Osteocyte (in vitro differentiated cells): Measurements from ENCODE around the gene KCNK7. TPM values are rescaled to one million over a fixed set of nuclear protein-coding genes. Genes with fewer than 3 reads are reported as not detected.

Source experiments
- DNase-seq: peaks from one replicate; pipeline ENCODE4 v3.0.0; 2021; ENCODE audit warnings: mixed read lengths; ENCODE audit not compliant: unreplicated experiment; ENCODE audit errors: extremely low spot score
- H3K27ac Mint-ChIP-seq: one replicate; pipeline ENCODE4 v1.8.0; 2021; ENCODE audit warnings: mild to moderate bottlenecking, mixed read lengths; ENCODE audit not compliant: unreplicated experiment
- H3K27me3 Mint-ChIP-seq: one replicate; pipeline ENCODE4 v1.8.0; 2021; ENCODE audit warnings: mixed read lengths; ENCODE audit not compliant: unreplicated experiment
- H3K36me3 Mint-ChIP-seq: one replicate; pipeline ENCODE4 v1.8.0; 2021; ENCODE audit warnings: mixed read lengths; ENCODE audit not compliant: unreplicated experiment
- H3K4me1 Mint-ChIP-seq: one replicate; pipeline ENCODE4 v1.8.0; 2021; ENCODE audit warnings: mixed read lengths; ENCODE audit not compliant: unreplicated experiment
- H3K4me3 Mint-ChIP-seq: one replicate; pipeline ENCODE4 v1.8.0; 2021; ENCODE audit warnings: mild to moderate bottlenecking, moderate library complexity, mixed read lengths; ENCODE audit not compliant: unreplicated experiment
- H3K9me3 Mint-ChIP-seq: one replicate; pipeline ENCODE4 v1.8.0; 2021; ENCODE audit warnings: mixed read lengths; ENCODE audit not compliant: unreplicated experiment
- CTCF ChIP-seq: fragments of 200-600 bp; sonication (generic); IDR thresholded peaks from 2 replicates; pipeline ENCODE4 v1.5.0; 2021; ENCODE audit warnings: antibody characterized with exemption, mild to moderate bottlenecking, moderate library complexity
- total RNA-seq: library from RNA; stranded (reverse); gene quantifications from 2 replicates; pipeline ENCODE4 v1.2.1, GENCODE V29; 2021

The KCNK7 gene
- total RNA-seq, 1 donor from 2014 or later = not detected

- Mint-ChIP-seq H3K36me3 (peaks cover 4% of the 10 kb centered on the region), H3K9me3 (no peaks in the 10 kb centered on the region), H3K27ac (peak overlapping the region; percentile 94), H3K27me3 (no peaks in the 10 kb centered on the region), H3K4me3 (peak overlapping the region; percentile 54), H3K4me1 (peaks cover 69% of the 10 kb centered on the region)
- DNase-seq = no peak
- TF ChIP-seq CTCF = no peak
Observed at GRCh38 chr11:65558930-65559509, 36.6 kb downstream of the KCNK7 start.

- peak; percentile 94 for DNase-seq
- H3K4me3 Mint-ChIP-seq = peak within 1 kb of the TSS; percentile 81
- H3K9me3 Mint-ChIP-seq = no peaks in the 10 kb centered on the region
- H3K36me3 Mint-ChIP-seq = peaks cover 4% of the 10 kb centered on the region
- peak; percentile 22 for TF ChIP-seq CTCF
- no peaks in the 10 kb centered on the region for H3K27me3 Mint-ChIP-seq
- H3K27ac Mint-ChIP-seq = peak within 1 kb of the TSS; percentile 96
- peaks cover 69% of the 10 kb centered on the region for H3K4me1 Mint-ChIP-seq
Observed at GRCh38 chr11:65558002-65558929, 37.3 kb downstream of the KCNK7 start, which contains the start of gene LTBP3. Gene LTBP3 (minus strand): TSS chr11:65558359. CDS start chr11:65557959, 400 bp downstream.

- peaks cover 6% of the 10 kb centered on the region for H3K36me3 Mint-ChIP-seq
- H3K9me3 Mint-ChIP-seq = no peaks in the 10 kb centered on the region
- no peak for DNase-seq
- peaks cover 70% of the 10 kb centered on the region for H3K4me1 Mint-ChIP-seq
- H3K4me3 Mint-ChIP-seq = peak overlapping the region; percentile 81
- H3K27ac Mint-ChIP-seq = peak overlapping the region; percentile 96
- no peaks in the 10 kb centered on the region for H3K27me3 Mint-ChIP-seq
- no peak for TF ChIP-seq CTCF
Observed at GRCh38 chr11:65557280-65558001, 38.2 kb downstream of the KCNK7 start.

GRCh38 chr11:65556470-65557279, 38.9 kb downstream of the KCNK7 start:
- Mint-ChIP-seq H3K4me3 (peak overlapping the region; percentile 81), H3K9me3 (no peaks in the 10 kb centered on the region), H3K27me3 (no peaks in the 10 kb centered on the region), H3K36me3 (peaks cover 11% of the 10 kb centered on the region), H3K27ac (peak overlapping the region; percentile 96), H3K4me1 (peaks cover 70% of the 10 kb centered on the region)
- TF ChIP-seq CTCF = no peak
- DNase-seq = no peak
